Measurements from ENCODE around the gene TMEM256. TPM values are rescaled to one million over a fixed set of nuclear protein-coding genes. Genes with fewer than 3 reads are reported as not detected.

Gene TMEM256
- total RNA-seq, 1 donor from 2014 or later: 149 TPM

DNA sequence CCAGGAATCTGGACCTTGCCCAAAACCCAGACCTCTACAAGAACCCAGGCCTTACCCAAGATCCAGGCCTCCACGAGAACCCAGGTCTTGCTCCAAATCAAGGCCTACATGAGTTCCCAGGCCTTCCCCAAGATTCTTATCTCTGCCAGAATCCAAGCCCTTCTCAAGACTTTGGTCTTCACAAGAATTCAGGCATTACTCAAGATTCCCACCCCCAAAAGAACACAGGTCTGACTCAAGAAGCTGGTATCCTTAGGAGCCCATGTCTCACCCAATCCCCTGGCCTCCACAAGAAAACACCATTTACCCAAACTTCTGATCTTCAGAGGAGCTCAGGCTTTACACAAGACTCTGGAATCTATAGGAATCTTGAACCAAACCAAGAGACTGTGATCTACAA, 27.3 kb upstream of the TMEM256 start:
- Histone ChIP-seq H3K9me3 (ENCODE audit: control insufficient read depth in 3 of 3, low read length in 3 of 3) (no peaks in the 10 kb centered on the region), H3K36me3 (ENCODE audit: control insufficient read depth in 3 of 3, insufficient read depth in 3 of 3, low read length in 3 of 3) (no peaks in the 10 kb centered on the region), H3K27ac (ENCODE audit: low read depth, low read length) (no peak overlapping the region), H3K27me3 (ENCODE audit: control insufficient read depth in 3 of 3, insufficient read depth in 3 of 3, low read length in 3 of 3) (no peaks in the 10 kb centered on the region), H3K4me1 (ENCODE audit: control insufficient read depth in 3 of 3, insufficient read depth in 3 of 3, low read length in 3 of 3) (peaks cover 10 to 11% (median 10%) of the 10 kb centered on the region in 3 donors), H3K9ac (ENCODE audit: low read depth in 1 of 3, low read length in 3 of 3) (no peak overlapping the region), H3K4me3 (ENCODE audit: low read length in 3 of 3) (no peak overlapping the region)

DNA sequence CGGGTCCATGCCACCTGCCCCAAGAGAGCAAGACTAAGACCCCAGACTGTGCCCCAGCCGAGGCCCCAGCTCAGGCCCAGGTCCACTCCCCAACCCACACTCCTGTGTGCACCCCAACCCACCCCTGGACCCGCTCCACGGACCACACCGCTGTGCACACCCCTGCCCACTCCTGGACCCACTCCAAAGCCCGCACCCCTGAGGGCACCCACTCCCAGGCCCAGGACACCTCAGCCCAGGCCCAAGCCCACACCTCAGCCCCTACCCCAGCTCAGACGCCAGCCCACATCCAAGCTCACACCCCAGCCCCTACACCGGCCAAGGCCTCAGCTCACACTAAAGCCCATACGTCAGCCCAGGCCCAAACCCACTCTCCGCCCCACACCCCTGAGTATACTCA, 25.8 kb upstream of the TMEM256 start:
- no peaks in the 10 kb centered on the region for H3K9me3 ChIP-seq (ENCODE audit: control insufficient read depth in 3 of 3, low read length in 3 of 3)
- H3K27ac ChIP-seq (ENCODE audit: low read depth, low read length): no peak overlapping the region
- H3K4me3 ChIP-seq (ENCODE audit: low read length in 3 of 3): no peak overlapping the region
- no peaks in the 10 kb centered on the region for H3K27me3 ChIP-seq (ENCODE audit: control insufficient read depth in 3 of 3, insufficient read depth in 3 of 3, low read length in 3 of 3)
- H3K36me3 ChIP-seq (ENCODE audit: control insufficient read depth in 3 of 3, insufficient read depth in 3 of 3, low read length in 3 of 3): no peaks in the 10 kb centered on the region
- no peak overlapping the region for H3K9ac ChIP-seq (ENCODE audit: low read depth in 1 of 3, low read length in 3 of 3)
- H3K4me1 ChIP-seq (ENCODE audit: control insufficient read depth in 3 of 3, insufficient read depth in 3 of 3, low read length in 3 of 3): no peaks in the 10 kb centered on the region

- Histone ChIP-seq H3K27me3 (ENCODE audit: control insufficient read depth in 3 of 3, insufficient read depth in 3 of 3, low read length in 3 of 3) (no peaks in the 10 kb centered on the region), H3K9me3 (ENCODE audit: control insufficient read depth in 3 of 3, low read length in 3 of 3) (no peaks in the 10 kb centered on the region), H3K36me3 (ENCODE audit: control insufficient read depth in 3 of 3, insufficient read depth in 3 of 3, low read length in 3 of 3) (no peaks in the 10 kb centered on the region), H3K9ac (ENCODE audit: low read depth in 1 of 3, low read length in 3 of 3) (no peak within 1 kb of the TSS), H3K4me3 (ENCODE audit: low read length in 3 of 3) (no peak within 1 kb of the TSS), H3K27ac (ENCODE audit: low read depth, low read length) (no peak within 1 kb of the TSS), H3K4me1 (ENCODE audit: control insufficient read depth in 3 of 3, insufficient read depth in 3 of 3, low read length in 3 of 3) (no peaks in the 10 kb centered on the region)
Measured at GRCh38 chr17:7428557-7428956, 24.7 kb upstream of the TMEM256 start, which contains the start of gene SPEM3. Gene SPEM3 (plus strand): TSS chr17:7428857. CDS start chr17:7428903, 46 bp downstream.

GRCh38 chr17:7427549-7427948, 23.7 kb upstream of the TMEM256 start:
- no peak overlapping the region for H3K9ac ChIP-seq (ENCODE audit: low read depth in 1 of 3, low read length in 3 of 3)
- H3K9me3 ChIP-seq (ENCODE audit: control insufficient read depth in 3 of 3, low read length in 3 of 3): no peaks in the 10 kb centered on the region
- H3K4me3 ChIP-seq (ENCODE audit: low read length in 3 of 3): no peak overlapping the region
- no peaks in the 10 kb centered on the region for H3K4me1 ChIP-seq (ENCODE audit: control insufficient read depth in 3 of 3, insufficient read depth in 3 of 3, low read length in 3 of 3)
- H3K27ac ChIP-seq (ENCODE audit: low read depth, low read length): no peak overlapping the region
- H3K27me3 ChIP-seq (ENCODE audit: control insufficient read depth in 3 of 3, insufficient read depth in 3 of 3, low read length in 3 of 3): no peaks in the 10 kb centered on the region
- H3K36me3 ChIP-seq (ENCODE audit: control insufficient read depth in 3 of 3, insufficient read depth in 3 of 3, low read length in 3 of 3): no peaks in the 10 kb centered on the region

GRCh38 chr17:7426896-7427489, 23.1 kb upstream of the TMEM256 start:
- H3K36me3 ChIP-seq (ENCODE audit: control insufficient read depth in 3 of 3, insufficient read depth in 3 of 3, low read length in 3 of 3): no peaks in the 10 kb centered on the region
- no peak overlapping the region for H3K27ac ChIP-seq (ENCODE audit: low read depth, low read length)
- no peaks in the 10 kb centered on the region for H3K27me3 ChIP-seq (ENCODE audit: control insufficient read depth in 3 of 3, insufficient read depth in 3 of 3, low read length in 3 of 3)
- H3K4me3 ChIP-seq (ENCODE audit: low read length in 3 of 3): no peak overlapping the region
- no peaks in the 10 kb centered on the region for H3K4me1 ChIP-seq (ENCODE audit: control insufficient read depth in 3 of 3, insufficient read depth in 3 of 3, low read length in 3 of 3)
- no peak overlapping the region for H3K9ac ChIP-seq (ENCODE audit: low read depth in 1 of 3, low read length in 3 of 3)
- H3K9me3 ChIP-seq (ENCODE audit: control insufficient read depth in 3 of 3, low read length in 3 of 3): no peaks in the 10 kb centered on the region

DNA sequence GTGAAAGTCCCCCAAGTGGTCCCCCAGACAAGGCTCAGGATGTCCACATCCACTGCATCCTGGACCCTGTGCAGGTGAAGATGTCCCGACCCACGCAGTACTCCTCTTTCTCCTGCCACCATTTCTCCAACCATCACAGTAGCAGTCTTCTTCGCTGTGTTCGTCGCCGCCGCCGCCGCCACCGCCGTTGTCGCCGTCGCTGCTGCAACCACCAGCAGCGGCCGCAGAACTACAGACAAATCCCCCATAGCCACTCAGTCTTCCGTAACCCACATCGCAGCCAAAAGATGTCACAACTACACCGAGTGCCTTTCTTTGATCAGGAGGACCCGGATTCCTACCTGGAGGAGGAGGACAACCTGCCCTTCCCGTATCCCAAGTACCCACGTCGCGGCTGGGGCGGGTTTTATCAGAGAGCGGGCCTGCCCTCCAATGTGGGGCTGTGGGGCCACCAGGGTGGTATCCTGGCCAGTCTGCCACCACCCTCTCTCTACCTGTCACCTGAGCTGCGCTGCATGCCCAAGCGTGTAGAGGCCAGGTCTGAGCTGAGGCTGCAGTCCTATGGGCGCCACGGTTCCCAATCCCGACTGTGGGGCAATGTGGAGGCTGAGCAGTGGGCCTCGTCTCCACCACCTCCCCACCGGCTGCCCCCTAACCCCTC, 22.4 kb upstream of the TMEM256 start:
- Histone ChIP-seq H3K36me3 (ENCODE audit: control insufficient read depth in 3 of 3, insufficient read depth in 3 of 3, low read length in 3 of 3) (no peaks in the 10 kb centered on the region), H3K4me1 (ENCODE audit: control insufficient read depth in 3 of 3, insufficient read depth in 3 of 3, low read length in 3 of 3) (no peaks in the 10 kb centered on the region), H3K9me3 (ENCODE audit: control insufficient read depth in 3 of 3, low read length in 3 of 3) (no peaks in the 10 kb centered on the region), H3K9ac (ENCODE audit: low read depth in 1 of 3, low read length in 3 of 3) (no peak overlapping the region), H3K27ac (ENCODE audit: low read depth, low read length) (no peak overlapping the region), H3K4me3 (ENCODE audit: low read length in 3 of 3) (no peak overlapping the region), H3K27me3 (ENCODE audit: control insufficient read depth in 3 of 3, insufficient read depth in 3 of 3, low read length in 3 of 3) (no peaks in the 10 kb centered on the region)

- Histone ChIP-seq H3K4me1 (ENCODE audit: control insufficient read depth in 3 of 3, insufficient read depth in 3 of 3, low read length in 3 of 3) (no peaks in the 10 kb centered on the region), H3K4me3 (ENCODE audit: low read length in 3 of 3) (no peak overlapping the region), H3K27ac (ENCODE audit: low read depth, low read length) (no peak overlapping the region), H3K9ac (ENCODE audit: low read depth in 1 of 3, low read length in 3 of 3) (no peak overlapping the region), H3K9me3 (ENCODE audit: control insufficient read depth in 3 of 3, low read length in 3 of 3) (no peaks in the 10 kb centered on the region), H3K36me3 (ENCODE audit: control insufficient read depth in 3 of 3, insufficient read depth in 3 of 3, low read length in 3 of 3) (no peaks in the 10 kb centered on the region), H3K27me3 (ENCODE audit: control insufficient read depth in 3 of 3, insufficient read depth in 3 of 3, low read length in 3 of 3) (no peaks in the 10 kb centered on the region)
Measured at GRCh38 chr17:7425756-7426155, 21.9 kb upstream of the TMEM256 start.

GRCh38 chr17:7425316-7425715, 21.4 kb upstream of the TMEM256 start, which contains the start of gene SPEM2:
Gene SPEM2 (plus strand): TSS chr17:7425616. CDS start chr17:7425689, 73 bp downstream.
- H3K9me3 ChIP-seq (ENCODE audit: control insufficient read depth in 3 of 3, low read length in 3 of 3): no peaks in the 10 kb centered on the region
- no peaks in the 10 kb centered on the region for H3K4me1 ChIP-seq (ENCODE audit: control insufficient read depth in 3 of 3, insufficient read depth in 3 of 3, low read length in 3 of 3)
- no peaks in the 10 kb centered on the region for H3K27me3 ChIP-seq (ENCODE audit: control insufficient read depth in 3 of 3, insufficient read depth in 3 of 3, low read length in 3 of 3)
- no peak within 1 kb of the TSS for H3K9ac ChIP-seq (ENCODE audit: low read depth in 1 of 3, low read length in 3 of 3)
- H3K36me3 ChIP-seq (ENCODE audit: control insufficient read depth in 3 of 3, insufficient read depth in 3 of 3, low read length in 3 of 3): no peaks in the 10 kb centered on the region
- no peak within 1 kb of the TSS for H3K4me3 ChIP-seq (ENCODE audit: low read length in 3 of 3)
- H3K27ac ChIP-seq (ENCODE audit: low read depth, low read length): no peak within 1 kb of the TSS

DNA sequence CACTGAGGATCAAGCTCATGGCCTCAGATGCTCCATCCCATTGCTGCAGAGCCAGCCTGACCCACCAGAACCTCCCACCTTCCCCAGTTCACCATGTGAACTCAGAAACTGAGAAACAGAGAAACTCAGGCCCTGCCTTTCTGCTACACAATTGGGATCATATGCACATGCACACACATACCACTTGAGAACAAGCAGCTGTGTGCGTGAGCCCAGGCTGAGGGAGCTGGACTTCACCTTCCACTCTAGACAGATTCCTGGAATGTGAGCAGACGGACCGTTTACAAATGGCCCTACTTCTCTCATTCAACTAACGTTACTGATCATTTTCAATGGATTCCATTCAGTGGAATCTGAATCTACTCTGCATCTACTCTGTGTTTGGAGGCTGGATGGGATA, 19.8 kb upstream of the TMEM256 start:
- no peaks in the 10 kb centered on the region for H3K36me3 ChIP-seq (ENCODE audit: control insufficient read depth in 3 of 3, insufficient read depth in 3 of 3, low read length in 3 of 3)

DNA sequence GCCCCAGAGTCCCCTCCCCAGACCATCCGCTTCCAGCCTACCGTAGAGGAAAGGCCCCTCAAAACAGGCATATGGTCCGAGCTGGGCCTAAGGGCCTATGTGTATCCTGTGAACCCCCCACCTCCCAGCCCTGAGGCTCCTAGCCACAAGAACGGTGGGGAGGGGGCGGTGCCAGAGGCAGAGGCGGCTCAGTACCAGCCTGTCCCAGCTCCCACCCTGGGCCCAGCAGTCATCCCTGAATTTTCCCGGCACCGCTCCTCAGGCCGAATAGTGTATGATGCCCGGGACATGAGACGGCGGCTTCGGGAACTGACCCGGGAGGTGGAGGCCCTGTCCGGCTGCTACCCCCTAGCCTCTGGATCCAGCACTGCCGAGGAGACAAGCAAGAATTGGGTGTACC, 17.3 kb upstream of the TMEM256 start:
- no peaks in the 10 kb centered on the region for H3K4me1 ChIP-seq (ENCODE audit: control insufficient read depth in 3 of 3, insufficient read depth in 3 of 3, low read length in 3 of 3)
- no peaks in the 10 kb centered on the region for H3K9me3 ChIP-seq (ENCODE audit: control insufficient read depth in 3 of 3, low read length in 3 of 3)

More for the DNA sequence above, 19.8 kb upstream of the TMEM256 start:
- H3K4me3 ChIP-seq (ENCODE audit: low read length in 3 of 3): no peak overlapping the region
- H3K9me3 ChIP-seq (ENCODE audit: control insufficient read depth in 3 of 3, low read length in 3 of 3): no peaks in the 10 kb centered on the region
- H3K27ac ChIP-seq (ENCODE audit: low read depth, low read length): no peak overlapping the region
- no peak overlapping the region for H3K9ac ChIP-seq (ENCODE audit: low read depth in 1 of 3, low read length in 3 of 3)
- H3K27me3 ChIP-seq (ENCODE audit: control insufficient read depth in 3 of 3, insufficient read depth in 3 of 3, low read length in 3 of 3): peaks cover 0 to 4% (median 0%) of the 10 kb centered on the region in 3 donors
- H3K4me1 ChIP-seq (ENCODE audit: control insufficient read depth in 3 of 3, insufficient read depth in 3 of 3, low read length in 3 of 3): no peaks in the 10 kb centered on the region

More for the DNA sequence above, 17.3 kb upstream of the TMEM256 start:
- H3K9ac ChIP-seq (ENCODE audit: low read depth in 1 of 3, low read length in 3 of 3): no peak overlapping the region
- H3K36me3 ChIP-seq (ENCODE audit: control insufficient read depth in 3 of 3, insufficient read depth in 3 of 3, low read length in 3 of 3): no peaks in the 10 kb centered on the region
- no peak overlapping the region for H3K4me3 ChIP-seq (ENCODE audit: low read length in 3 of 3)
- H3K27ac ChIP-seq (ENCODE audit: low read depth, low read length): no peak overlapping the region
- H3K27me3 ChIP-seq (ENCODE audit: control insufficient read depth in 3 of 3, insufficient read depth in 3 of 3, low read length in 3 of 3): peaks cover 0 to 4% (median 0%) of the 10 kb centered on the region in 3 donors
